Activated naive CD8-positive, alpha-beta T cell treated with anti-CD3 and anti-CD28 coated beads for 36 hours (primary cell): ENCODE results near the gene PASD1. TPM values are rescaled to one million over a fixed set of nuclear protein-coding genes. Genes with fewer than 3 reads are reported as not detected.
"Not testable (repeated sequence)": the region's sequence is repeated elsewhere in the genome, so short reads cannot be mapped to it uniquely, and the experiment has no call there.

Experiments used
- DNase-seq: peaks from one replicate; pipeline ENCODE4 v3.0.0; 2021
- H3K27ac Mint-ChIP-seq: one replicate; pipeline ENCODE4 v1.8.0; 2022; ENCODE audit warnings: mild to moderate bottlenecking, moderate library complexity, mixed read lengths
- H3K27me3 Mint-ChIP-seq: one replicate; pipeline ENCODE4 v1.8.0; 2022; ENCODE audit warnings: mild to moderate bottlenecking, mixed read lengths
- H3K36me3 Mint-ChIP-seq: one replicate; pipeline ENCODE4 v1.8.0; 2021; ENCODE audit warnings: mild to moderate bottlenecking, mixed read lengths
- H3K4me1 Mint-ChIP-seq: one replicate; pipeline ENCODE4 v1.8.0; 2021; ENCODE audit warnings: mixed read lengths
- H3K4me3 Mint-ChIP-seq: one replicate; pipeline ENCODE4 v1.8.0; 2022; ENCODE audit warnings: mild to moderate bottlenecking, moderate library complexity, mixed read lengths
- H3K9me3 Mint-ChIP-seq: one replicate; pipeline ENCODE4 v1.8.0; 2022; ENCODE audit warnings: mixed read lengths
- total RNA-seq, 2 experiments: library from RNA; stranded (reverse); gene quantifications; one replicate each; pipeline ENCODE4 v1.2.3, GENCODE V29; 2021

Gene PASD1
- total RNA-seq, 2 experiments from 2014 or later: not detected

DNA sequence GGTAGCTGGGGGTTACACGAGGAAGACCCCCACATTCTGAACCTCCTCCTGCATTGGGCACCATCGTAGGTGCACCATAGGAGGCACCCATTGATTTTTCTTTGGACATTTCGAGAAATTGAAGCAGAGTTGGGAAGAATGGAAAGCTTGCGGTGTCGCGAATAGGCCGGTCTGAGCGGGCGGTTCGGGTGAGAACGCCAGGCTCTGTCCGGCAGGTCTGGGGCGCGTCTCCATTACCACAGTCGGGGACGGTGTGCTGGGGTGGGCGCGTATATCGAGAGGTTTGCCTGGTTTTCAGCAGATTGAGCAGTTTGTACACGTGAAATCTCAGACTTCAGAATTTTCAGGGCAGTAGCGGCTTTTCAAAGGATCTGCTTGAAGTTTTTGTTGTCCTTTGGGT is 560 bp downstream of the PASD1 start:
- no peak for DNase-seq
- H3K27ac Mint-ChIP-seq: no peak overlapping the region
- peaks cover 4% of the 10 kb centered on the region for H3K27me3 Mint-ChIP-seq
- no peak overlapping the region for H3K4me3 Mint-ChIP-seq
- H3K4me1 Mint-ChIP-seq: no peaks in the 10 kb centered on the region
- no peaks in the 10 kb centered on the region for H3K9me3 Mint-ChIP-seq
- H3K36me3 Mint-ChIP-seq: no peaks in the 10 kb centered on the region

GRCh38 chrX:151566872-151567271 is 3.4 kb downstream of the PASD1 start:
- H3K4me1 Mint-ChIP-seq, H3K27ac Mint-ChIP-seq, H3K27me3 Mint-ChIP-seq, H3K36me3 Mint-ChIP-seq, H3K9me3 Mint-ChIP-seq, DNase-seq, H3K4me3 Mint-ChIP-seq: not testable (repeated sequence)

- Mint-ChIP-seq H3K9me3 (no peaks in the 10 kb centered on the region), H3K4me1 (no peaks in the 10 kb centered on the region), H3K27ac (no peak overlapping the region), H3K27me3 (peaks cover 13% of the 10 kb centered on the region), H3K36me3 (no peaks in the 10 kb centered on the region), H3K4me3 (no peak overlapping the region)
- DNase-seq: no peak
Measured at GRCh38 chrX:151570561-151570960, 7.1 kb downstream of the PASD1 start.

DNA sequence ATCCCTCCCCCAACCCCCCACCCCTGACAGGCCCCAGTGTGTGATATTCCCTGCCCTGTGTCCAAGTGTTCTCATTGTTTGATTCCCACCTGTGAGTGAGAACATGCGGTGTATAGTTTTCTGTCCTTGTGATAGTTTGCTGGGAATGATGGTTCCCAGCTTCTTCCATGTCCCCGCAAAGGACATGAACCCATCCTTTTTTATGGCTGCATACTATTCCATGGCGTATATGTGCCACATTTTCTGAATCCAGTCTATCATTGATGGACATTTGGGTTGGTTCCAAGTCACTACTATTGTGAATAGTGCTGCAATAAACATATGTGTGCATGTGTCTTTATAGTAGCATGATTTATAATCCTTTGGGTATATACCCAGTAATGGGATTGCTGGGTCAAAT is 29.9 kb downstream of the PASD1 start:
- H3K36me3 Mint-ChIP-seq, H3K4me3 Mint-ChIP-seq, H3K4me1 Mint-ChIP-seq, DNase-seq, H3K9me3 Mint-ChIP-seq, H3K27me3 Mint-ChIP-seq, H3K27ac Mint-ChIP-seq: not testable (repeated sequence)

- no peak for DNase-seq
- Mint-ChIP-seq H3K27ac (no peak overlapping the region), H3K27me3 (peaks cover 3% of the 10 kb centered on the region), H3K4me3 (no peak overlapping the region), H3K4me1 (no peaks in the 10 kb centered on the region), H3K36me3 (no peaks in the 10 kb centered on the region), H3K9me3 (no peaks in the 10 kb centered on the region)
Measured at GRCh38 chrX:151596282-151596681, 32.8 kb downstream of the PASD1 start.

DNA sequence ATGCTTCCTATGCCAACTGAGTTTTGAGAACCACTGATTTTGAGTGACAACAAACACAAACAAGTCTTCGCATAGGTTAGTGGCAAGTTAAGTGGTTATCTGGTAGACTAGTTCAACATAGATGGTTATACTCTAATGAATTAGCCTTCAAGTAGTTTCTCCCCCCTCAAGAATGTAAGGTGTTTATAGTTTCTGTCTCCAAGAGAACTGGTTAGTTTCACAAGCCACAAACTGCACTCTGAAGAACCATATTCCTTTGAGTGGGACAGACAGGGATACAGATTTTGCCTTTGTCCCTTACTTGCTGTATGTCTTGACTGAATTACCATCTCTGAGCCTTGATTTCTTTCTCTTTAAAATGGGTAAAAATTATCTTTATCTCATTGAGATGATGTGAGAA is 41.5 kb downstream of the PASD1 start:
- Mint-ChIP-seq H3K27me3 (peaks cover 6% of the 10 kb centered on the region), H3K4me1 (no peaks in the 10 kb centered on the region), H3K36me3 (no peaks in the 10 kb centered on the region), H3K9me3 (no peaks in the 10 kb centered on the region), H3K4me3 (no peak overlapping the region), H3K27ac (no peak overlapping the region)
- no peak for DNase-seq

GRCh38 chrX:151609222-151609621 is 45.7 kb downstream of the PASD1 start:
- no peak for DNase-seq
- H3K27ac Mint-ChIP-seq: no peak overlapping the region
- H3K4me3 Mint-ChIP-seq: no peak overlapping the region
- no peaks in the 10 kb centered on the region for H3K9me3 Mint-ChIP-seq
- no peaks in the 10 kb centered on the region for H3K36me3 Mint-ChIP-seq
- H3K27me3 Mint-ChIP-seq: no peaks in the 10 kb centered on the region
- no peaks in the 10 kb centered on the region for H3K4me1 Mint-ChIP-seq

- Mint-ChIP-seq H3K4me3 (no peak overlapping the region), H3K36me3 (no peaks in the 10 kb centered on the region), H3K4me1 (no peaks in the 10 kb centered on the region), H3K27me3 (peaks cover 4% of the 10 kb centered on the region), H3K9me3 (no peaks in the 10 kb centered on the region), H3K27ac (no peak overlapping the region)
- no peak for DNase-seq
Measured at GRCh38 chrX:151621422-151621821, 57.9 kb downstream of the PASD1 start.

DNA sequence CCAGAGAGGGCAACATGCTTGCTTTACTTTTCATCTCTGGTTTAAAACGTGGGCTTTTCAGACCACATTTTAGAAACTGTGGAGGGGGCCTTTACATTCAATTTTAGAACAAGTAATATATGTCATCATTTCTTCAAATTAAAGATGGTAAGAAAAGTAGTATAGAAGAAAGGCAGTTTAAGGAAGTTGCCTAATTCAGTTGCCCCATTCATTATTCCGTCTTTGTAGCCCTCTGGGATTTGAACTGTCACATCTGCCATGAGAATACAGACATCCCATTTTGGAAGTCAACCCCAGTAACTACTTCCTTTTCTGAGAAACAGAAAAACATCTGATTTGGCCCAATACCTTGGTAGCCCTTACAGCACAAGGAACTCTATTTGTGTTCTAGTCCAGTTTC is 61.2 kb downstream of the PASD1 start:
- no peaks in the 10 kb centered on the region for H3K36me3 Mint-ChIP-seq
- H3K9me3 Mint-ChIP-seq: no peaks in the 10 kb centered on the region
- no peak overlapping the region for H3K27ac Mint-ChIP-seq
- H3K4me1 Mint-ChIP-seq: no peaks in the 10 kb centered on the region
- H3K4me3 Mint-ChIP-seq: no peak overlapping the region
- H3K27me3 Mint-ChIP-seq: peaks cover 4% of the 10 kb centered on the region
- DNase-seq: no peak

- H3K27me3 Mint-ChIP-seq: no peaks in the 10 kb centered on the region
- no peaks in the 10 kb centered on the region for H3K4me1 Mint-ChIP-seq
- no peak overlapping the region for H3K27ac Mint-ChIP-seq
- no peaks in the 10 kb centered on the region for H3K36me3 Mint-ChIP-seq
- H3K4me3 Mint-ChIP-seq: no peak overlapping the region
- DNase-seq: no peak
- no peaks in the 10 kb centered on the region for H3K9me3 Mint-ChIP-seq
Measured at GRCh38 chrX:151631822-151632221, 68.3 kb downstream of the PASD1 start.

DNA sequence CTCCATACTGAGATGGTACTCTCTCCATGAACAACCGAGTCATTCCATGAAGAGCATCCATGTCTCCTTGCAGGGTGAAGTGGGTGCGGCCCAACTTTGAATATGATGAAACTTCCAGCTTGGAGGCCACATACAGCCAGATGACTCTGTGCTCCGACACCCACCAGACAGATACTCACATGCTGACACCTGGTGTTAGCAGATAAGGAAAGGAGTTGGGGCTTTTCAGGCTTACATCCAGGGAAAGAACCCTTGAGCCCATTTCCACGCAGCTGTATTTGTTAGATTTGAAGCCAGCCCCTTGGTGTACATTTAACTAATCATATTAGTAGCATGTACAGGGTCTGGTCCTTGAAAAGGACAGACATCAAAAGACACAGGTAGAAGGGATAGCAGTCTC is 69.7 kb downstream of the PASD1 start:
- Mint-ChIP-seq H3K9me3 (no peaks in the 10 kb centered on the region), H3K27ac (no peak overlapping the region), H3K36me3 (no peaks in the 10 kb centered on the region), H3K4me3 (no peak overlapping the region), H3K4me1 (no peaks in the 10 kb centered on the region), H3K27me3 (peaks cover 4% of the 10 kb centered on the region)
- DNase-seq: no peak

DNA sequence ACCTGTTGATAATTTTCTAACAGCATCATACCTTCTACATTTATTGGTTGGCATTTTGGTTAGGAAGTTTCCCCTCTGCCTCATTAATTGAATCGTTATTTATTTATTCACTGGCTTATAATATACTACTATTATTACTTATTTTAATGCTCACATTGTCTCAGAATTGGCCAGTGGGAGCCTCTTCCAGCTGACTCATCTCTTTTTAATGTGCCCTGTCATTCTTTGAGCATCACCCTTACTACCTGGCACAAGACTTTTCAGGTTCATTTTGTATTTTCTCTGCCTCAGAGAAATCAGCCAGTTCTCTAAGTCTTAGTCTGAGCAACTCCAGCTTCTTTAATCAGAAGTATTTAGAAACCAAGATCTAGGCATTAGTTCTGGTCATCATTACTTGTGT is 71.5 kb downstream of the PASD1 start:
- no peak overlapping the region for H3K4me3 Mint-ChIP-seq
- no peak for DNase-seq
- H3K27me3 Mint-ChIP-seq: peaks cover 5% of the 10 kb centered on the region
- no peaks in the 10 kb centered on the region for H3K36me3 Mint-ChIP-seq
- no peaks in the 10 kb centered on the region for H3K4me1 Mint-ChIP-seq
- no peaks in the 10 kb centered on the region for H3K9me3 Mint-ChIP-seq
- no peak overlapping the region for H3K27ac Mint-ChIP-seq

DNA sequence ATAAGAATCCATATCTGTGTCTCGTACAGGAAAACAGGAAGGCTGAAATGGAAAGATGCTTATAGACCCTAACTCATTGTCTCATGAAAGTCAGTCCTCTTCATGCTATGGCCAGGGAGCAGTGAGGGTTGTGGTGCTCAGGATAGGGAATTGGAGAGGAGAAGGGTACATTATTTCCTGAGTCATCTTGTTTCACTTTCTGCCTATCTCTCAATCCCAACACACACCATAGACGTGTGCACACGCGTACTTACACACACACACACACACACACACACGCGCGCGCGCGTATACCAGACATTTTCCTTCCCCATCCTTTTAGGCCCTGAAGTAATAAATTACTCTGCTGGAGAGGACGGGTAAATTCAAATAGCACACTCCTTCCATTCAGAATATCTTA is 78.1 kb downstream of the PASD1 start:
- DNase-seq: no peak
- H3K4me3 Mint-ChIP-seq: no peak overlapping the region

DNA sequence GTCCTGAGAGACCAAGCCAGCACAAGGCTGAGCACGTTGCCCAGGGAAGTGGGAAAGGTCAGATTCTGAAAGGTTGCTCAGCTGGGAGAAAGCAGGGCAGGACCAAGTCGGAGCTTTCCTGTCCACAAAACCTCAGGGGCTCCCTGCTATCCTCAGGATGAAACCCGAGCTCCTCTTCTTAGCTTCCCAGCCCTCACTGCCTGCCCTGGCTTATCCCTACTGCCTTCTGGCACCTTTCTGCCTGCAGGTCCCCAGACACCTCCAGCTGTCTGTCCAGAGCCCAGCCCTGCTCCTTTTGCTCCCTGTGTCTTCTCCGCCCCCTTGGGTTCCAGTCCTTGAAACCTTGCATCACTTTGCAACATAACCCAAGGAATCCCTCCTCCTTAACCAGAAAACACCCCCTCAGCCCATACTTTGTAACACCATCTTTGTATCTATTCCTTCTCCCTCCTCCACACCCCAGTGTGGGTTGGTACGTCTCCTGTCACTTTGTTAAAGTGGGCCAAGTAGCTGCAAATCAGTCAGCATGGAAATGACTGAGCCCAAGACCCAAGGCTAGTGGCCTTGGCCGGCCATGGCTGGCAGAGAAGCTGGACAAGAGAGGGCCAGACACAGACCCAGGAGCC is 111.8 kb downstream of the PASD1 start:
- Mint-ChIP-seq H3K27me3 (no peaks in the 10 kb centered on the region), H3K36me3 (no peaks in the 10 kb centered on the region), H3K4me1 (no peaks in the 10 kb centered on the region), H3K9me3 (no peaks in the 10 kb centered on the region), H3K27ac (no peak overlapping the region), H3K4me3 (no peak overlapping the region)
- no peak for DNase-seq

More for the DNA sequence above, 78.1 kb downstream of the PASD1 start:
- Mint-ChIP-seq H3K27ac (no peak overlapping the region), H3K27me3 (peaks cover 7% of the 10 kb centered on the region), H3K4me1 (no peaks in the 10 kb centered on the region), H3K9me3 (no peaks in the 10 kb centered on the region), H3K36me3 (no peaks in the 10 kb centered on the region)

DNA sequence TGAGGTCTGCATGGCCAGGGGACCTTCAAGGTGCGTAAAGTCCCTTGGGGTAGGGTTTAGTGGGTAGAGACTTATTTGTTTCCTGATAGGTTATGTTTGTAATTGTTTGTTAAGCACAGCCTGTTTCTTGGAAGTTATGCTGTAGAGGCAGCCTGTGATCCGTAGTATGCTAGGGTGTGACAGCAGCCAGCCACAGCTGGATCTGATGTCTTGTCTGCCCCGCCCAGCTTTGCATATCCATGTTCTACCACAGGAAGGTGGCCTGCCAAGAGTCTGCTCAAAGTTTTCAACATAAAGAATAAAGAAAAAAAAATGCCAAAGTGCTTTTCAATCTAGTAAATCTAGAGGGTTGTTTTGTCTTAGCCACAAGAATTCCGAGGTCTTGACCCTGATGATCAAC is 112.7 kb downstream of the PASD1 start:
- Mint-ChIP-seq H3K9me3 (no peaks in the 10 kb centered on the region), H3K27ac (no peak overlapping the region), H3K4me3 (no peak overlapping the region), H3K36me3 (no peaks in the 10 kb centered on the region), H3K27me3 (peaks cover 1% of the 10 kb centered on the region), H3K4me1 (no peaks in the 10 kb centered on the region)
- no peak for DNase-seq

- Mint-ChIP-seq H3K9me3 (no peaks in the 10 kb centered on the region), H3K4me3 (no peak overlapping the region), H3K27me3 (peaks cover 13% of the 10 kb centered on the region), H3K27ac (no peak overlapping the region), H3K36me3 (no peaks in the 10 kb centered on the region), H3K4me1 (no peaks in the 10 kb centered on the region)
- no peak for DNase-seq
Measured at GRCh38 chrX:151679798-151680402, 116.4 kb downstream of the PASD1 start.
